Dendritic cell treated with granulocyte-macrophage colony-stimulating factor and Interleukin-4, amounts not matched to agents 40 ng/mL and 50 ng/mL, for 4 days (primary cell): ENCODE measurements around the gene WWOX.

Experiments used
- H3K27ac Mint-ChIP-seq: one replicate; pipeline ENCODE4 v1.8.0; 2022; ENCODE audit warnings: mild to moderate bottlenecking, mixed read lengths
- H3K27me3 Mint-ChIP-seq: one replicate; pipeline ENCODE4 v1.8.0; 2022; ENCODE audit warnings: mild to moderate bottlenecking, mixed read lengths
- H3K36me3 Mint-ChIP-seq: one replicate; pipeline ENCODE4 v1.8.0; 2022; ENCODE audit warnings: low read depth, mixed read lengths
- H3K4me1 Mint-ChIP-seq: one replicate; pipeline ENCODE4 v1.8.0; 2022; ENCODE audit warnings: low read depth, mixed read lengths
- H3K4me3 Mint-ChIP-seq: one replicate; pipeline ENCODE4 v1.8.0; 2022; ENCODE audit warnings: mild to moderate bottlenecking, moderate library complexity, mixed read lengths
- H3K9me3 Mint-ChIP-seq: one replicate; pipeline ENCODE4 v1.8.0; 2022; ENCODE audit warnings: mixed read lengths
- intact Hi-C: fragments of 100-400 bp; cut with micrococcal nuclease; formaldehyde crosslinking; loops from one replicate; pipeline ENCODE4 v1.15.0; 2022

The WWOX gene

GRCh38 chr16:78851266-78851665 lies 751.8 kb downstream of the WWOX start:
- no peaks in the 10 kb centered on the region for H3K27me3 Mint-ChIP-seq
- no peaks in the 10 kb centered on the region for H3K36me3 Mint-ChIP-seq
- peaks cover 18% of the 10 kb centered on the region for H3K9me3 Mint-ChIP-seq
- no peak overlapping the region for H3K4me3 Mint-ChIP-seq
- H3K27ac Mint-ChIP-seq = no peak overlapping the region
- intact Hi-C loops = no loop called here
- H3K4me1 Mint-ChIP-seq = no peaks in the 10 kb centered on the region

- Mint-ChIP-seq H3K9me3 (peaks cover 18% of the 10 kb centered on the region), H3K4me1 (no peaks in the 10 kb centered on the region), H3K27ac (no peak overlapping the region), H3K4me3 (no peak overlapping the region), H3K36me3 (no peaks in the 10 kb centered on the region), H3K27me3 (no peaks in the 10 kb centered on the region)
- intact Hi-C loops = no loop called here
Observed at GRCh38 chr16:78852081-78852635, 752.7 kb downstream of the WWOX start.

- H3K27me3 Mint-ChIP-seq = no peaks in the 10 kb centered on the region
- H3K4me3 Mint-ChIP-seq = no peak overlapping the region
- H3K27ac Mint-ChIP-seq = no peak overlapping the region
- intact Hi-C loops = no loop called here
- H3K4me1 Mint-ChIP-seq = no peaks in the 10 kb centered on the region
- H3K36me3 Mint-ChIP-seq = no peaks in the 10 kb centered on the region
- H3K9me3 Mint-ChIP-seq = no peaks in the 10 kb centered on the region
Observed at GRCh38 chr16:78862022-78862421, 762.6 kb downstream of the WWOX start.

- no peaks in the 10 kb centered on the region for H3K4me1 Mint-ChIP-seq
- H3K36me3 Mint-ChIP-seq = no peaks in the 10 kb centered on the region
- H3K27me3 Mint-ChIP-seq = no peaks in the 10 kb centered on the region
- no peaks in the 10 kb centered on the region for H3K9me3 Mint-ChIP-seq
- no peak overlapping the region for H3K4me3 Mint-ChIP-seq
- H3K27ac Mint-ChIP-seq = no peak overlapping the region
- intact Hi-C loops = no loop called here
Observed at GRCh38 chr16:78866521-78866920, 767.1 kb downstream of the WWOX start.

GRCh38 chr16:78869492-78869891 lies 770.0 kb downstream of the WWOX start:
- no peaks in the 10 kb centered on the region for H3K4me1 Mint-ChIP-seq
- intact Hi-C loops = no loop called here
- no peaks in the 10 kb centered on the region for H3K27me3 Mint-ChIP-seq
- no peak overlapping the region for H3K4me3 Mint-ChIP-seq
- H3K27ac Mint-ChIP-seq = no peak overlapping the region
- no peaks in the 10 kb centered on the region for H3K9me3 Mint-ChIP-seq
- no peaks in the 10 kb centered on the region for H3K36me3 Mint-ChIP-seq

GRCh38 chr16:78871241-78871640 lies 771.8 kb downstream of the WWOX start:
- Mint-ChIP-seq H3K27ac (no peak overlapping the region), H3K4me1 (no peaks in the 10 kb centered on the region), H3K36me3 (no peaks in the 10 kb centered on the region), H3K27me3 (no peaks in the 10 kb centered on the region), H3K9me3 (no peaks in the 10 kb centered on the region), H3K4me3 (no peak overlapping the region)
- intact Hi-C loops = no loop called here

GRCh38 chr16:78876671-78877070 lies 777.2 kb downstream of the WWOX start:
- H3K9me3 Mint-ChIP-seq = no peaks in the 10 kb centered on the region
- no peaks in the 10 kb centered on the region for H3K36me3 Mint-ChIP-seq
- no peaks in the 10 kb centered on the region for H3K27me3 Mint-ChIP-seq
- intact Hi-C loops = no loop called here
- no peaks in the 10 kb centered on the region for H3K4me1 Mint-ChIP-seq
- H3K27ac Mint-ChIP-seq = no peak overlapping the region
- H3K4me3 Mint-ChIP-seq = no peak overlapping the region

GRCh38 chr16:78877114-78877655 lies 777.7 kb downstream of the WWOX start:
- intact Hi-C loops = no loop called here
- H3K27ac Mint-ChIP-seq = no peak overlapping the region
- no peaks in the 10 kb centered on the region for H3K27me3 Mint-ChIP-seq
- no peaks in the 10 kb centered on the region for H3K4me1 Mint-ChIP-seq
- H3K36me3 Mint-ChIP-seq = no peaks in the 10 kb centered on the region
- H3K9me3 Mint-ChIP-seq = no peaks in the 10 kb centered on the region
- no peak overlapping the region for H3K4me3 Mint-ChIP-seq

GRCh38 chr16:78878570-78878969 lies 779.1 kb downstream of the WWOX start:
- Mint-ChIP-seq H3K9me3 (no peaks in the 10 kb centered on the region), H3K27me3 (no peaks in the 10 kb centered on the region)

GRCh38 chr16:78879011-78879410 lies 779.6 kb downstream of the WWOX start:
- Mint-ChIP-seq H3K4me3 (no peak overlapping the region), H3K36me3 (no peaks in the 10 kb centered on the region), H3K9me3 (no peaks in the 10 kb centered on the region), H3K27me3 (no peaks in the 10 kb centered on the region), H3K4me1 (peaks cover 11% of the 10 kb centered on the region), H3K27ac (no peak overlapping the region)
- intact Hi-C loops = no loop called here

More at GRCh38 chr16:78878570-78878969, 779.1 kb downstream of the WWOX start:
- Mint-ChIP-seq H3K4me1 (peaks cover 11% of the 10 kb centered on the region), H3K4me3 (no peak overlapping the region), H3K36me3 (no peaks in the 10 kb centered on the region), H3K27ac (no peak overlapping the region)
- intact Hi-C loops = no loop called here

- intact Hi-C loops = no loop called here
- no peak overlapping the region for H3K4me3 Mint-ChIP-seq
- H3K4me1 Mint-ChIP-seq = peaks cover 11% of the 10 kb centered on the region
- no peaks in the 10 kb centered on the region for H3K9me3 Mint-ChIP-seq
- H3K36me3 Mint-ChIP-seq = no peaks in the 10 kb centered on the region
- no peaks in the 10 kb centered on the region for H3K27me3 Mint-ChIP-seq
- peak overlapping the region; percentile 74 for H3K27ac Mint-ChIP-seq
Observed at GRCh38 chr16:78882150-78882549, 782.7 kb downstream of the WWOX start.

- H3K9me3 Mint-ChIP-seq = no peaks in the 10 kb centered on the region
- peak overlapping the region; percentile 74 for H3K27ac Mint-ChIP-seq
- intact Hi-C loops = no loop called here
- H3K4me1 Mint-ChIP-seq = peaks cover 11% of the 10 kb centered on the region
- no peaks in the 10 kb centered on the region for H3K27me3 Mint-ChIP-seq
- no peak overlapping the region for H3K4me3 Mint-ChIP-seq
- H3K36me3 Mint-ChIP-seq = no peaks in the 10 kb centered on the region
Observed at GRCh38 chr16:78882751-78883150, 783.3 kb downstream of the WWOX start.

- intact Hi-C loops = no loop called here
- Mint-ChIP-seq H3K36me3 (no peaks in the 10 kb centered on the region), H3K9me3 (no peaks in the 10 kb centered on the region), H3K4me1 (peaks cover 11% of the 10 kb centered on the region), H3K27ac (no peak overlapping the region), H3K27me3 (peaks cover 4% of the 10 kb centered on the region), H3K4me3 (no peak overlapping the region)
Observed at GRCh38 chr16:78884204-78884603, 784.8 kb downstream of the WWOX start.

- no peak overlapping the region for H3K27ac Mint-ChIP-seq
- H3K9me3 Mint-ChIP-seq = peaks cover 11% of the 10 kb centered on the region
- no peak overlapping the region for H3K4me3 Mint-ChIP-seq
- no peaks in the 10 kb centered on the region for H3K36me3 Mint-ChIP-seq
- peaks cover 4% of the 10 kb centered on the region for H3K27me3 Mint-ChIP-seq
- H3K4me1 Mint-ChIP-seq = peaks cover 16% of the 10 kb centered on the region
- intact Hi-C loops = no loop called here
Observed at GRCh38 chr16:78889346-78889745, 789.9 kb downstream of the WWOX start.

GRCh38 chr16:78890373-78890895 lies 791.0 kb downstream of the WWOX start:
- peaks cover 4% of the 10 kb centered on the region for H3K27me3 Mint-ChIP-seq
- H3K4me1 Mint-ChIP-seq = peaks cover 16% of the 10 kb centered on the region
- intact Hi-C loops = no loop called here
- no peak overlapping the region for H3K4me3 Mint-ChIP-seq
- H3K27ac Mint-ChIP-seq = no peak overlapping the region
- H3K9me3 Mint-ChIP-seq = peaks cover 22% of the 10 kb centered on the region
- H3K36me3 Mint-ChIP-seq = no peaks in the 10 kb centered on the region
